ENCODE results near the gene DBR1.

Gene DBR1

GRCh38 chr3:138213398-138214085, 38.8 kb upstream of the DBR1 start:
- H2AFZ ChIP-seq (ENCODE audit: low read length) = no peak overlapping the region
- no peak for DNase-seq
- peaks cover 37% of the 10 kb centered on the region for H3K79me2 ChIP-seq (ENCODE audit: low read length)
- TF ChIP-seq CTCF (IDR thresholded peaks at IDR 0.05; ENCODE audit: low read length) = no peak
- TF ChIP-seq EZH2phosphoT487 (IDR thresholded peaks at IDR 0.05; ENCODE audit: low read length) = no peak
- no peak for TF ChIP-seq EZH2 (optimal IDR thresholded peaks at IDR 0.05; ENCODE audit: low read depth, low read length)
- H4K20me1 ChIP-seq (ENCODE audit: insufficient read depth, low read length) = no peaks in the 10 kb centered on the region
- H3K4me3 ChIP-seq (ENCODE audit: low read length) = no peak overlapping the region
- H3F3A ChIP-seq (ENCODE audit: insufficient read depth, low read length) = no peaks in the 10 kb centered on the region
- H3K27ac ChIP-seq (ENCODE audit: low read length) = no peak overlapping the region
- H3K36me3 ChIP-seq (replicated peaks; ENCODE audit: insufficient read depth, low read length) = no peaks in the 10 kb centered on the region
- H3K4me2 ChIP-seq (ENCODE audit: low read depth, low read length) = no peak overlapping the region
- H3K27me3 ChIP-seq (replicated peaks; ENCODE audit: insufficient read depth, low read length) = no peaks in the 10 kb centered on the region
- no peaks in the 10 kb centered on the region for H3K4me1 ChIP-seq (ENCODE audit: low read length)
- H3K9me3 ChIP-seq (replicated peaks; ENCODE audit: insufficient read depth, low read length) = no peaks in the 10 kb centered on the region
- no peaks in the 10 kb centered on the region for H3K9me2 ChIP-seq (replicated peaks; ENCODE audit: insufficient read depth, low read length)
- H3K9ac ChIP-seq (ENCODE audit: low read length) = no peak overlapping the region

- Histone ChIP-seq H3F3A (ENCODE audit: insufficient read depth, low read length) (no peaks in the 10 kb centered on the region), H2AFZ (ENCODE audit: low read length) (no peak overlapping the region), H3K27me3 (replicated peaks; ENCODE audit: insufficient read depth, low read length) (no peaks in the 10 kb centered on the region), H3K4me1 (ENCODE audit: low read length) (no peaks in the 10 kb centered on the region), H3K79me2 (ENCODE audit: low read length) (peaks cover 63% of the 10 kb centered on the region), H3K4me3 (ENCODE audit: low read length) (no peak overlapping the region), H3K36me3 (replicated peaks; ENCODE audit: insufficient read depth, low read length) (no peaks in the 10 kb centered on the region), H3K9ac (ENCODE audit: low read length) (no peak overlapping the region), H3K9me2 (replicated peaks; ENCODE audit: insufficient read depth, low read length) (no peaks in the 10 kb centered on the region), H3K4me2 (ENCODE audit: low read depth, low read length) (no peak overlapping the region), H3K27ac (ENCODE audit: low read length) (no peak overlapping the region), H3K9me3 (replicated peaks; ENCODE audit: insufficient read depth, low read length) (no peaks in the 10 kb centered on the region), H4K20me1 (ENCODE audit: insufficient read depth, low read length) (no peaks in the 10 kb centered on the region; the same call in 1 of the 2 replicates)
- no peak for DNase-seq
- TF ChIP-seq EZH2phosphoT487 (IDR thresholded peaks at IDR 0.05; ENCODE audit: low read length) (no peak), EZH2 (optimal IDR thresholded peaks at IDR 0.05; ENCODE audit: low read depth, low read length) (no peak), CTCF (IDR thresholded peaks at IDR 0.05; ENCODE audit: low read length) (no peak)
These were observed 35.8 kb upstream of the DBR1 start for GRCh38 chr3:138210528-138210927.

GRCh38 chr3:138206196-138206595, 31.5 kb upstream of the DBR1 start:
- Histone ChIP-seq H3K9me3 (replicated peaks; ENCODE audit: insufficient read depth, low read length) (no peaks in the 10 kb centered on the region), H3K79me2 (ENCODE audit: low read length) (peaks cover 93% of the 10 kb centered on the region)

More at GRCh38 chr3:138206196-138206595, 31.5 kb upstream of the DBR1 start:
- no peaks in the 10 kb centered on the region for H3F3A ChIP-seq (ENCODE audit: insufficient read depth, low read length)
- no peak overlapping the region for H2AFZ ChIP-seq (ENCODE audit: low read length)
- no peak overlapping the region for H3K4me2 ChIP-seq (ENCODE audit: low read depth, low read length)
- no peaks in the 10 kb centered on the region for H3K4me1 ChIP-seq (ENCODE audit: low read length)
- H3K9ac ChIP-seq (ENCODE audit: low read length) = no peak overlapping the region
- DNase-seq = no peak
- TF ChIP-seq CTCF (IDR thresholded peaks at IDR 0.05; ENCODE audit: low read length) (no peak), EZH2phosphoT487 (IDR thresholded peaks at IDR 0.05; ENCODE audit: low read length) (no peak)
- no peaks in the 10 kb centered on the region for H3K27me3 ChIP-seq (replicated peaks; ENCODE audit: insufficient read depth, low read length)
- H4K20me1 ChIP-seq (ENCODE audit: insufficient read depth, low read length) = peaks cover 5% of the 10 kb centered on the region
- H3K9me2 ChIP-seq (replicated peaks; ENCODE audit: insufficient read depth, low read length) = no peaks in the 10 kb centered on the region
- H3K36me3 ChIP-seq (replicated peaks; ENCODE audit: insufficient read depth, low read length) = no peaks in the 10 kb centered on the region
- H3K27ac ChIP-seq (ENCODE audit: low read length) = no peak overlapping the region
- no peak overlapping the region for H3K4me3 ChIP-seq (ENCODE audit: low read length)
